Measurements from ENCODE around the gene ABCC4. TPM values are rescaled to one million over a fixed set of nuclear protein-coding genes. Genes with fewer than 3 reads are reported as not detected.

ABCC4 gene
- total RNA-seq, 1 experiment from 2014 or later: 17.0 TPM

DNA sequence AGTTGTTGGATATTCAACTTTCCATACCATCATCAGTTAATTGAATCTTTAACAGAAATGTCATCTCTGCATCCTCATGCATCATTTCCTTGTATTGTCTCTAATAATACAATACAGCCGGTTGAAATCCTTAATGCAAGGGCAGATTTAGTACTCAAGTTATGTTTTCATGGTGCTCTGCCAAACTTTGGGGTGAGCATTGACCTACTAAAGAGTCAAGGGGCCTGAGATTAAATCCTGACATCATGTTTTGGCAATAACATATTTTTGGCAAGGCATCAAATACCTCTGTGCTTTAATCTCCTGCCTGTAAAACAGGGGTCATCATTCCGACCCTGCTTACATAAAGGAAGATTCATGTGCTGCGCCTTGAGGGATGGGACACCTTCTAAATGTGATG is 42.7 kb upstream of the ABCC4 start:
- H3K4me3 ChIP-seq: no peak overlapping the region
- H3K79me2 ChIP-seq (ENCODE audit: low read depth): no peaks in the 10 kb centered on the region
- no peaks in the 10 kb centered on the region for H4K20me1 ChIP-seq (ENCODE audit: insufficient read depth)
- H3K27me3 ChIP-seq (ENCODE audit: insufficient read depth, low read depth): no peaks in the 10 kb centered on the region
- H3K4me1 ChIP-seq (replicated peaks; ENCODE audit: insufficient read depth): no peaks in the 10 kb centered on the region
- intact Hi-C loops (cut with micrococcal nuclease; ENCODE audit: unreplicated experiment): no loop called here
- BruUV-seq (replicated peaks): no TSS peak
- no peaks in the 10 kb centered on the region for H3K9me3 ChIP-seq (ENCODE audit: insufficient read depth, low read depth)
- H3K9me2 ChIP-seq (ENCODE audit: insufficient read depth): no peaks in the 10 kb centered on the region
- no peaks in the 10 kb centered on the region for H3K36me3 ChIP-seq (ENCODE audit: low read depth)
- H3F3A ChIP-seq (ENCODE audit: insufficient read depth, low read depth): no peaks in the 10 kb centered on the region
- ChIA-PET CTCF (interaction anchor here (0.7 kb wide), 1 partner anchor 927 kb away, joined by 5 read pairs; no protein-coding TSS in a partner anchor), POLR2A (ENCODE audit: unreplicated experiment) (no interaction called here)
- H3K4me2 ChIP-seq: no peak overlapping the region
- no peak for DNase-seq
- H2AFZ ChIP-seq: no peak overlapping the region
- H3K27ac ChIP-seq: no peak overlapping the region
- no peak for TF ChIP-seq CTCF (conservative IDR thresholded peaks at IDR 0.05)
- no peak for TF ChIP-seq EZH2 (IDR thresholded peaks at IDR 0.05; ENCODE audit: low read depth)

DNA sequence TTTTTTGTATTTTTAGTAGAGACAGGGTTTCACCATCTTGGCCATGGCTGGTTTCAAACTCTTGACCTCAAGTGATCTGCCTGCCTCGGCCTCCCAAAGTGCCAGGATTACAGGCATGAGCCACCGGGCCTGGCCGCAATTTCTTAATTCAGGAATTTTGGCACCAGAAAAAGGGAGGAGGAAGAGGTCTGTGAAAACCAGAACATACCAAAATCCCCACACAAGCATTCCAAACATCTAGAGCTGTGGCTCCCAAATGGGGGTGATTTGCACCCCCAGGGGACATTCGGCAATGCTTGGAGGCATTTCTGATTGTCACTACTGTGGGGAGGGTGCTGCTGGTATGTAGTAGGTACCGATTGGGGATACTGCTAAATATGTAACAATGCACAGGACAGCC is 40.2 kb upstream of the ABCC4 start:
- Histone ChIP-seq H4K20me1 (ENCODE audit: insufficient read depth) (no peaks in the 10 kb centered on the region), H3K36me3 (ENCODE audit: low read depth) (no peaks in the 10 kb centered on the region), H3F3A (ENCODE audit: insufficient read depth, low read depth) (no peaks in the 10 kb centered on the region), H3K27me3 (ENCODE audit: insufficient read depth, low read depth) (no peaks in the 10 kb centered on the region), H3K27ac (no peak overlapping the region), H3K9me3 (ENCODE audit: insufficient read depth, low read depth) (no peaks in the 10 kb centered on the region), H3K4me2 (no peak overlapping the region), H3K4me1 (replicated peaks; ENCODE audit: insufficient read depth) (no peaks in the 10 kb centered on the region), H3K4me3 (no peak overlapping the region), H2AFZ (no peak overlapping the region), H3K9me2 (ENCODE audit: insufficient read depth) (no peaks in the 10 kb centered on the region), H3K79me2 (ENCODE audit: low read depth) (no peaks in the 10 kb centered on the region)
- no peak for DNase-seq
- CTCF ChIA-PET: no interaction called here
- BruUV-seq (replicated peaks): no TSS peak
- POLR2A ChIA-PET (ENCODE audit: unreplicated experiment): no interaction called here
- no peak for TF ChIP-seq EZH2 (IDR thresholded peaks at IDR 0.05; ENCODE audit: low read depth)
- TF ChIP-seq CTCF (conservative IDR thresholded peaks at IDR 0.05): no peak
- intact Hi-C loops (cut with micrococcal nuclease; ENCODE audit: unreplicated experiment): no loop called here

DNA sequence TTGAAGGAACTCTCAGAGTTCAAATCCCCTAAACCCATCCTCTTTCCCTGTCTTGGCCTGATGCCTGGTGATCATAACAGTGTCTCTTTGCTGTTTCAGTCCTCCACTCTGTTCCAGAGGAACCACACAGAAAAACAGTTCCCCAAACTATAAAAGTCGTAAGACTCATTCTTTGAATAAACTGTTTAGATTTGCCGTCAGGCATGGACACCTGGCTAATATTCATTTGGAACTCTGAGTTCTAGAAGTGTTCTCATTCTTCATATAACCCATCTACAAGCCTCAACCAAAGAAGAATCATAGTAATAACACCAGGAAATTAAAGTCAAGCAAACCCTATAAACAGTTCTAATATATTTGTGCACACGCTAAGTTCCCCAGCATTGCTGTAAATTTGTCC is 37.7 kb upstream of the ABCC4 start:
- BruUV-seq (replicated peaks): no TSS peak
- H3K4me1 ChIP-seq (replicated peaks; ENCODE audit: insufficient read depth): no peaks in the 10 kb centered on the region

More for the DNA sequence above, 37.7 kb upstream of the ABCC4 start:
- Histone ChIP-seq H3K27ac (no peak overlapping the region), H3K9me3 (ENCODE audit: insufficient read depth, low read depth) (no peaks in the 10 kb centered on the region), H3K4me2 (no peak overlapping the region), H3K4me3 (no peak overlapping the region), H3K27me3 (ENCODE audit: insufficient read depth, low read depth) (no peaks in the 10 kb centered on the region), H4K20me1 (ENCODE audit: insufficient read depth) (no peaks in the 10 kb centered on the region), H3F3A (ENCODE audit: insufficient read depth, low read depth) (no peaks in the 10 kb centered on the region), H3K9me2 (ENCODE audit: insufficient read depth) (no peaks in the 10 kb centered on the region), H2AFZ (no peak overlapping the region), H3K36me3 (ENCODE audit: low read depth) (no peaks in the 10 kb centered on the region), H3K79me2 (ENCODE audit: low read depth) (no peaks in the 10 kb centered on the region)
- CTCF ChIA-PET: no interaction called here
- intact Hi-C loops (cut with micrococcal nuclease; ENCODE audit: unreplicated experiment): no loop called here
- TF ChIP-seq CTCF (conservative IDR thresholded peaks at IDR 0.05) (no peak), EZH2 (IDR thresholded peaks at IDR 0.05; ENCODE audit: low read depth) (no peak)
- POLR2A ChIA-PET (ENCODE audit: unreplicated experiment): no interaction called here
- no peak for DNase-seq

All from PC-9 (cell line).